Measurements from ENCODE around the gene RANBP1. TPM values are rescaled to one million over a fixed set of nuclear protein-coding genes. Genes with fewer than 3 reads are reported as not detected.

RANBP1 gene
- total and polyA plus RNA-seq, 2 of the 13 experiments (the other 11 are each of a cell fraction or from before 2014, with no cell fraction given) = 181 to 492 TPM

DNA sequence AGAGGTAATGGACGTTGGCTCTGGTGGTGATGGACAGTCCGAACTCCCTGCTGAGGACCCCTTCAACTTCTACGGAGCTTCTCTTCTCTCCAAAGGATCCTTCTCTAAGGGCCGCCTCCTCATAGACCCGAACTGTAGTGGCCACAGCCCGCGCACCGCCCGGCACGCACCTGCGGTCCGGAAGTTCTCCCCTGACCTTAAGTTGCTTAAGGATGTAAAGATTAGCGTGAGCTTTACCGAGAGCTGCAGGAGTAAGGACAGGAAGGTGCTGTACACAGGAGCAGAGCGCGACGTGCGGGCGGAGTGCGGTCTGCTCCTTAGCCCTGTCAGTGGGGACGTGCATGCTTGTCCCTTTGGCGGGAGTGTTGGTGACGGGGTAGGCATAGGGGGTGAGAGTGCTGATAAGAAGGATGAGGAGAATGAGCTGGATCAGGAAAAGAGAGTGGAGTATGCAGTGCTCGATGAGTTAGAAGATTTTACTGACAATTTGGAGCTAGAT, 29.8 kb upstream of the RANBP1 start (continued):
- TF ChIP-seq, protein P1, sequence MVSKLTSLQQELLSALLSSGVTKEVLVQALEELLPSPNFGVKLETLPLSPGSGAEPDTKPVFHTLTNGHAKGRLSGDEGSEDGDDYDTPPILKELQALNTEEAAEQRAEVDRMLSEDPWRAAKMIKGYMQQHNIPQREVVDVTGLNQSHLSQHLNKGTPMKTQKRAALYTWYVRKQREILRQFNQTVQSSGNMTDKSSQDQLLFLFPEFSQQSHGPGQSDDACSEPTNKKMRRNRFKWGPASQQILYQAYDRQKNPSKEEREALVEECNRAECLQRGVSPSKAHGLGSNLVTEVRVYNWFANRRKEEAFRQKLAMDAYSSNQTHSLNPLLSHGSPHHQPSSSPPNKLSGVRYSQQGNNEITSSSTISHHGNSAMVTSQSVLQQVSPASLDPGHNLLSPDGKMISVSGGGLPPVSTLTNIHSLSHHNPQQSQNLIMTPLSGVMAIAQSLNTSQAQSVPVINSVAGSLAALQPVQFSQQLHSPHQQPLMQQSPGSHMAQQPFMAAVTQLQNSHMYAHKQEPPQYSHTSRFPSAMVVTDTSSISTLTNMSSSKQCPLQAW (CRISPR knock-in tag; IDR thresholded peaks at IDR 0.05) = no peak
- TF ChIP-seq AHR (CRISPR knock-in tag; IDR thresholded peaks at IDR 0.05) (no peak), KDM3A (CRISPR knock-in tag; IDR thresholded peaks at IDR 0.05; ENCODE audit: low read depth) (no peak), FOXO4 (CRISPR knock-in tag; conservative IDR thresholded peaks at IDR 0.05) (no peak)

DNA sequence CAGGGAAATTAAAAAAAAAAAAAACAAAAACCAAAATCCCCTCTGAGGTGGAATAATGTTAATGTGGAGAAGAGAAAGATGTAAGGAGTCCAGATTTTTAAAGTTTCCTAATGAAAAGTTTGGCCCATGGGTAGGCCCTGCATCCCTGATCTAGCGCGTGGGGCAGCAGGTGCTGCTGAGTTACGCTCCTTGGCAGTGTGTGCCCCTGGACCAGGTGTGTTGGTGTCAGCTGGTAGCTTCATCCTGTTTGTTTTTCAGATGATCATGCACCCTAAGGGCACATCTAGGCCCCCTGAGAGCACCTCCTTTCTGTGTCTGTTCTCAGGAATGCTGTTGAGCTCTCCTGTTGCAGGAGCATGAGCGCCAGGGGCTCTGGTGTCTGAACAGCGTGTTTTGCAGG, 29.1 kb upstream of the RANBP1 start:
- no peak overlapping the region for H2AFZ ChIP-seq (ENCODE audit: low read length)
- DNase-seq (ENCODE audit: low spot score) = no peak
- no peak overlapping the region for H3K4me3 ChIP-seq (replicated peaks in 1 of 3; ENCODE audit: insufficient read depth in 1 of 3, low read depth in 2 of 3, low read length in 3 of 3)
- H3K4me1 ChIP-seq (ENCODE audit: insufficient read depth, low read length) = peaks cover 39% of the 10 kb centered on the region
- H3K9ac ChIP-seq (ENCODE audit: insufficient read depth, low read depth, low read length) = no peak overlapping the region
- H3K9me3 ChIP-seq (ENCODE audit: low read length) = no peaks in the 10 kb centered on the region
- no peak for ATAC-seq
- ChIA-PET POLR2A (interaction anchor here (0.7 kb wide), 1 partner anchor 31 kb away, joined by 3 read pairs; the partner anchor contains the start of gene TRMT2A), CTCF (ENCODE audit: low intra/inter-chr PET ratio, low total read pairs) (no interaction called here)
- intact Hi-C loops (cut with micrococcal nuclease; ENCODE audit: unreplicated experiment) = no loop called here
- peaks cover 55 to 71% of the 10 kb centered on the region in 2 experiments for H3K36me3 ChIP-seq (replicated peaks in 1 of 2; ENCODE audit: control insufficient read depth in 1 of 2, insufficient read depth in 2 of 2, low read length in 2 of 2)
- peaks cover 14% of the 10 kb centered on the region; the same call in 1 of the 2 replicates for H4K20me1 ChIP-seq (ENCODE audit: insufficient read depth, low read length)
- H3K79me2 ChIP-seq (ENCODE audit: insufficient read depth, low read length) = peaks cover 51% of the 10 kb centered on the region
- WGBS (ENCODE audit: low lambda C conversion rate) = 95% methylated on average over 5 of the region's 5 CpGs
- no peak overlapping the region for H3K27ac ChIP-seq (ENCODE audit: extremely low read length, insufficient read depth, low read length)
- no peak overlapping the region for H3K4me2 ChIP-seq (ENCODE audit: low read depth, low read length)
- no peaks in the 10 kb centered on the region for H3K27me3 ChIP-seq (ENCODE audit: control insufficient read depth in 1 of 2, insufficient read depth in 2 of 2, low read length in 2 of 2)
- no peak for FAIRE-seq
- no peak for TF ChIP-seq ZNF354B (CRISPR knock-in tag; IDR thresholded peaks at IDR 0.05)
- no peak for TF ChIP-seq NFIB (CRISPR knock-in tag; IDR thresholded peaks at IDR 0.05; ENCODE audit: borderline replicate concordance)
- no peak for TF ChIP-seq ZNF160 (CRISPR knock-in tag; IDR thresholded peaks at IDR 0.05)
- TF ChIP-seq ARID4A (CRISPR knock-in tag; IDR thresholded peaks at IDR 0.05; ENCODE audit: borderline replicate concordance) = no peak
- no peak for TF ChIP-seq ZNF737 (CRISPR knock-in tag; IDR thresholded peaks at IDR 0.05; ENCODE audit: borderline replicate concordance)
- BruUV-seq (replicated peaks) = no TSS peak
- in situ Hi-C loops (cut with HindIII; ENCODE audit: extremely low pct_ligation_motif_present, low pct_unique_long_range_greater_than_20kb) = no loop called here
